HG03442 (cell line): Measurements from ENCODE around the gene SLC35G1.

Source experiments
- ATAC-seq: cut with Tn5 transposase; IDR thresholded peaks from one replicate; pipeline ENCODE4 v1.9.1; 2021; ENCODE audit warnings: mild to moderate bottlenecking, moderate library complexity; ENCODE audit not compliant: unreplicated experiment

SLC35G1 gene

GRCh38 chr10:93875032-93875358 lies 18.8 kb upstream of the SLC35G1 start:
- no peak for ATAC-seq

- ATAC-seq, result no peak
Measured at GRCh38 chr10:93876381-93876780, 17.4 kb upstream of the SLC35G1 start.

- ATAC-seq, result no peak
Measured at GRCh38 chr10:93879273-93879672, 14.5 kb upstream of the SLC35G1 start.

- ATAC-seq, result no peak
Measured at GRCh38 chr10:93894516-93895378, 969 bp downstream of the SLC35G1 start.

GRCh38 chr10:93897070-93897780 lies 3.4 kb downstream of the SLC35G1 start:
- no peak for ATAC-seq

GRCh38 chr10:93899109-93899508 lies 5.3 kb downstream of the SLC35G1 start:
- no peak for ATAC-seq

- ATAC-seq, result no peak
Measured at GRCh38 chr10:93903051-93903450, 9.3 kb downstream of the SLC35G1 start.

GRCh38 chr10:93904901-93905300 lies 11.1 kb downstream of the SLC35G1 start:
- no peak for ATAC-seq

- no peak for ATAC-seq
Measured at GRCh38 chr10:93907059-93907458, 13.3 kb downstream of the SLC35G1 start.

GRCh38 chr10:93911866-93912265 lies 18.1 kb downstream of the SLC35G1 start:
- no peak for ATAC-seq

GRCh38 chr10:93912444-93912843 lies 18.7 kb downstream of the SLC35G1 start:
- ATAC-seq, result no peak

GRCh38 chr10:93913706-93914105 lies 19.9 kb downstream of the SLC35G1 start:
- no peak for ATAC-seq

- no peak for ATAC-seq
Measured at GRCh38 chr10:93915598-93915997, 21.8 kb downstream of the SLC35G1 start.

GRCh38 chr10:93916257-93917063 lies 22.7 kb downstream of the SLC35G1 start:
- no peak for ATAC-seq

GRCh38 chr10:93917064-93917391 lies 23.2 kb downstream of the SLC35G1 start:
- no peak for ATAC-seq

- no peak for ATAC-seq
Measured at GRCh38 chr10:93917821-93918220, 24.0 kb downstream of the SLC35G1 start.

- no peak for ATAC-seq
Measured at GRCh38 chr10:93921338-93921737, 27.6 kb downstream of the SLC35G1 start.

- ATAC-seq, result no peak
Measured at GRCh38 chr10:93926613-93927012, 32.8 kb downstream of the SLC35G1 start.

- no peak for ATAC-seq
Measured at GRCh38 chr10:93938140-93938539, 44.4 kb downstream of the SLC35G1 start.

- no peak for ATAC-seq
Measured at GRCh38 chr10:93940881-93941280, 47.1 kb downstream of the SLC35G1 start.

- ATAC-seq, result no peak
Measured at GRCh38 chr10:93941606-93942005, 47.8 kb downstream of the SLC35G1 start.

- no peak for ATAC-seq
Measured at GRCh38 chr10:93945819-93946218, 52.0 kb downstream of the SLC35G1 start.
